ENCODE measurements around the gene NLGN2. TPM values are rescaled to one million over a fixed set of nuclear protein-coding genes. Genes with fewer than 3 reads are reported as not detected.
"Not testable (repeated sequence)": the region's sequence is repeated elsewhere in the genome, so short reads cannot be mapped to it uniquely, and the experiment has no call there.

Gene NLGN2
- total RNA-seq = 1 to 10 TPM; 6.1 to 8.8 (median 8.1) TPM

GRCh38 chr17:7407485-7408251 is at the start of gene NLGN2:
TSS of gene NLGN2 (plus strand) at chr17:7407845. CDS start at chr17:7408256, 411 bp downstream.
- ATAC-seq (ENCODE audit: low FRiP score) (no peak), DNase-seq (ENCODE audit: low spot score) (no peak)
- TF ChIP-seq, protein P1, sequence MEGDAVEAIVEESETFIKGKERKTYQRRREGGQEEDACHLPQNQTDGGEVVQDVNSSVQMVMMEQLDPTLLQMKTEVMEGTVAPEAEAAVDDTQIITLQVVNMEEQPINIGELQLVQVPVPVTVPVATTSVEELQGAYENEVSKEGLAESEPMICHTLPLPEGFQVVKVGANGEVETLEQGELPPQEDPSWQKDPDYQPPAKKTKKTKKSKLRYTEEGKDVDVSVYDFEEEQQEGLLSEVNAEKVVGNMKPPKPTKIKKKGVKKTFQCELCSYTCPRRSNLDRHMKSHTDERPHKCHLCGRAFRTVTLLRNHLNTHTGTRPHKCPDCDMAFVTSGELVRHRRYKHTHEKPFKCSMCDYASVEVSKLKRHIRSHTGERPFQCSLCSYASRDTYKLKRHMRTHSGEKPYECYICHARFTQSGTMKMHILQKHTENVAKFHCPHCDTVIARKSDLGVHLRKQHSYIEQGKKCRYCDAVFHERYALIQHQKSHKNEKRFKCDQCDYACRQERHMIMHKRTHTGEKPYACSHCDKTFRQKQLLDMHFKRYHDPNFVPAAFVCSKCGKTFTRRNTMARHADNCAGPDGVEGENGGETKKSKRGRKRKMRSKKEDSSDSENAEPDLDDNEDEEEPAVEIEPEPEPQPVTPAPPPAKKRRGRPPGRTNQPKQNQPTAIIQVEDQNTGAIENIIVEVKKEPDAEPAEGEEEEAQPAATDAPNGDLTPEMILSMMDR (IDR thresholded peaks at IDR 0.05) = no peak

GRCh38 chr17:7361906-7362305 is 45.7 kb upstream of the NLGN2 start:
- DNase-seq (ENCODE audit: low spot score) (no peak), ATAC-seq (ENCODE audit: low FRiP score) (no peak)
- TF ChIP-seq, protein P1 (IDR thresholded peaks at IDR 0.05) = no peak

- ATAC-seq (ENCODE audit: low FRiP score) (no peak), DNase-seq (ENCODE audit: low spot score) (no peak)
These were observed 44.3 kb upstream of the NLGN2 start for GRCh38 chr17:7363311-7363710.

GRCh38 chr17:7365963-7366362 is 41.7 kb upstream of the NLGN2 start:
- not testable (repeated sequence) for ATAC-seq (ENCODE audit: low FRiP score); DNase-seq (ENCODE audit: low spot score)

More at GRCh38 chr17:7363311-7363710, 44.3 kb upstream of the NLGN2 start:
- TF ChIP-seq, protein P1 (IDR thresholded peaks at IDR 0.05) = no peak

GRCh38 chr17:7367083-7367482 is 40.6 kb upstream of the NLGN2 start:
- DNase-seq (ENCODE audit: low spot score) (no peak), ATAC-seq (ENCODE audit: low FRiP score) (no peak)
- TF ChIP-seq, protein P1 (IDR thresholded peaks at IDR 0.05) = no peak

DNA sequence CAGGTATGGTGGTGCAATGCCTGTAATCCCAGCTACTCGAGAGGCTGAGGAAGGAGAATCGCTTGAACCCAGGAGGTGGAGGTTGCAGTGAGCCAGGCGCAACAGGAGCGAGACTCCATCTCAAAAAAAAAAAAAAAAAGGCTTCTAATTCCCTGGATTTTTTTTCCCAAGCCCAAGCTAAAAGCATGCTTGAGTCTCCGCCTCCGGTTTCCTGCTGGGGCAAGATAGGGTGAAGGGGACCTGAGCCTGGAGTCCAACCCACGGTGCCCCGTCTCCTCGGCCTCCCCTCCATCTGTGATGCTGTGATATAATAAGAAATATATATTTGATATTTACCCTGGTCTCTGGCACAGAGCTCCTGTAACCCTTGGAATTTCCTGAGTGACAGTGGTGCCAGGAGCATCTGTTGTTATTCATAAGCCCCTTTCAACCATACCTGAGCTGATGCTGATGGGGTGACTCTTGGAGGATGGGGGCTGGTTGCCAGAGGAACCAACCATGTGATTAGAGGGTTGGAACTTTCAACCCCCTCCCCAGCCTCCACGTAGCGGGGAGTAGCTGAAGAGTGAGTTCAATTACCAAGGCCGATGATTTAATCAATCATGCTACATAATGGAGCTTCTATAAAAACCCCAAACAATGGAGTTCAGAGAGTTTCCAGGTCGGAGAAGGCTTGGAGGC is 39.6 kb upstream of the NLGN2 start:
- no peak for ATAC-seq (ENCODE audit: low FRiP score)
- DNase-seq (ENCODE audit: low spot score) = no peak
- TF ChIP-seq, protein P1 (IDR thresholded peaks at IDR 0.05) = no peak

GRCh38 chr17:7368599-7368994 is 39.0 kb upstream of the NLGN2 start:
- not testable (repeated sequence) for ATAC-seq (ENCODE audit: low FRiP score)

DNA sequence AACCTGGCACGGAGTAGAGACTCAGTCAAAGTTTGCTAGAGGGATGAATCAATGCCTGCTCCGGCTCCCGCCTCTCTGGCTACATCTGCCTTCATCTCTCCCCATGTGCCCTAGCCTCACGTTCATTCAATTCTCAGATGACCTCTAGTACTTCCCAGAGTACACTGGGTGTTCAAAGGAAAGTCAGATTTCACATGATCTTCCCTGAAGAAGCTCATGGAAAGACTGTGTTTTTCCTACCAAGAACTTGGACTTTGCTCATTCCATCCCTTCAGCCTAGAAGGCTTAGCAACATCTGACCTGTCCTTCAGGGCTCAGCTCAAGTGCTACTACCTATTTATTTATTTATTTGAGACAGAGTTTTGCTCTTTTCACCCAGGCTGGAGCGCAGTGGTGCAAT is 37.8 kb upstream of the NLGN2 start:
- TF ChIP-seq, protein P1 (IDR thresholded peaks at IDR 0.05) = no peak
- ATAC-seq (ENCODE audit: low FRiP score) = no peak
- no peak for DNase-seq (ENCODE audit: low spot score)

More at GRCh38 chr17:7368599-7368994, 39.0 kb upstream of the NLGN2 start:
- DNase-seq (ENCODE audit: low spot score) = not testable (repeated sequence)
